ENCODE measurements around the gene HDLBP. TPM values are rescaled to one million over a fixed set of nuclear protein-coding genes. Genes with fewer than 3 reads are reported as not detected.

The HDLBP gene
- total RNA-seq, 4 donors from 2014 or later: 303 to 490 (median 435) TPM

DNA sequence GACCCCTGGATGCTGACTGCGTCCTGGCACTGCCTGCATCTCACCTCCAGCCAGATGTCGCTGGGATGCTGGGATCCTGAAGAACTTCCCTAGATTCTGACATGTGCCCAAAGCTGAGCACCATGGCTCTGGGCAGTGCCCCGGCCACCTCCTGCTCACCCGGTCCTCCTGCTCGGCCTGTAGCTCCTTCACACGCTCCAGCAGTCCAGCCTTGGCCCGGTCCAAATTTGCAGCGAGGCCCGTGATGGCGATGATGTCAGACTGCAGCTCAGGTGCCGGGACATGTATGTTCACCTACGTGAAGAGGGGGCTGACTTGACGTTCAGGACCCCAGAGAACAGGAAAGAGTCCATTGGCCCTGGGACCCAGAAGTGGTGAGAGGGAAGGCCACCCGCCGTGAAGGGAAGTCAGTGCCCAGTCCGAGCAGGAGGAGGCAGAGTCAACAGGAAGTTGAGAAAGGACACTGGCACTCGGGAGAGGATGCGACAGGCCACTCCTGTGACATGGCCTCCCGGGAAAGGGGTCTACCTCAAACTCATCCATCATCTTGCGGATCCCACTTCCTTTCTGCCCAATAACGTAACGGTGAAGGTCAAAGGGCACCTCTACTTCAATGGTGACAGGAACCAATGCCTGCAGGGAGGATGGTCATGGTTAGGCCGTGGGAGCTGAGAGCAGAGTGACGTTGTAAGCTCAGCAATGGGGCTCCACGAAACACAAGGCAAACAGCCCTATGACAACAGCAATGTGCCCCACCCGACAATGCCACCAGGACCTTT is 80.3 kb downstream of the HDLBP start:
- H3K4me1 ChIP-seq: no peaks in the 10 kb centered on the region
- WGBS, 2 donors: 88 to 93% methylated on average over 22 to 26 of the region's 26 CpGs
- no peak overlapping the region for H3K27ac ChIP-seq
- DNase-seq: no peak
- H3K36me3 ChIP-seq: peaks cover 90 to 97% of the 10 kb centered on the region in 2 donors
- H3K4me3 ChIP-seq (replicated peaks in 1 of 3): no peak overlapping the region
- intact Hi-C loops (cut with DNase I): no loop called here
- TF ChIP-seq, protein P1, sequence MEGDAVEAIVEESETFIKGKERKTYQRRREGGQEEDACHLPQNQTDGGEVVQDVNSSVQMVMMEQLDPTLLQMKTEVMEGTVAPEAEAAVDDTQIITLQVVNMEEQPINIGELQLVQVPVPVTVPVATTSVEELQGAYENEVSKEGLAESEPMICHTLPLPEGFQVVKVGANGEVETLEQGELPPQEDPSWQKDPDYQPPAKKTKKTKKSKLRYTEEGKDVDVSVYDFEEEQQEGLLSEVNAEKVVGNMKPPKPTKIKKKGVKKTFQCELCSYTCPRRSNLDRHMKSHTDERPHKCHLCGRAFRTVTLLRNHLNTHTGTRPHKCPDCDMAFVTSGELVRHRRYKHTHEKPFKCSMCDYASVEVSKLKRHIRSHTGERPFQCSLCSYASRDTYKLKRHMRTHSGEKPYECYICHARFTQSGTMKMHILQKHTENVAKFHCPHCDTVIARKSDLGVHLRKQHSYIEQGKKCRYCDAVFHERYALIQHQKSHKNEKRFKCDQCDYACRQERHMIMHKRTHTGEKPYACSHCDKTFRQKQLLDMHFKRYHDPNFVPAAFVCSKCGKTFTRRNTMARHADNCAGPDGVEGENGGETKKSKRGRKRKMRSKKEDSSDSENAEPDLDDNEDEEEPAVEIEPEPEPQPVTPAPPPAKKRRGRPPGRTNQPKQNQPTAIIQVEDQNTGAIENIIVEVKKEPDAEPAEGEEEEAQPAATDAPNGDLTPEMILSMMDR (IDR thresholded peaks at IDR 0.05): no peak
- no peak for TF ChIP-seq POLR2A (IDR thresholded peaks at IDR 0.05)
- no peaks in the 10 kb centered on the region for H3K27me3 ChIP-seq
- no peaks in the 10 kb centered on the region for H3K9me3 ChIP-seq

DNA sequence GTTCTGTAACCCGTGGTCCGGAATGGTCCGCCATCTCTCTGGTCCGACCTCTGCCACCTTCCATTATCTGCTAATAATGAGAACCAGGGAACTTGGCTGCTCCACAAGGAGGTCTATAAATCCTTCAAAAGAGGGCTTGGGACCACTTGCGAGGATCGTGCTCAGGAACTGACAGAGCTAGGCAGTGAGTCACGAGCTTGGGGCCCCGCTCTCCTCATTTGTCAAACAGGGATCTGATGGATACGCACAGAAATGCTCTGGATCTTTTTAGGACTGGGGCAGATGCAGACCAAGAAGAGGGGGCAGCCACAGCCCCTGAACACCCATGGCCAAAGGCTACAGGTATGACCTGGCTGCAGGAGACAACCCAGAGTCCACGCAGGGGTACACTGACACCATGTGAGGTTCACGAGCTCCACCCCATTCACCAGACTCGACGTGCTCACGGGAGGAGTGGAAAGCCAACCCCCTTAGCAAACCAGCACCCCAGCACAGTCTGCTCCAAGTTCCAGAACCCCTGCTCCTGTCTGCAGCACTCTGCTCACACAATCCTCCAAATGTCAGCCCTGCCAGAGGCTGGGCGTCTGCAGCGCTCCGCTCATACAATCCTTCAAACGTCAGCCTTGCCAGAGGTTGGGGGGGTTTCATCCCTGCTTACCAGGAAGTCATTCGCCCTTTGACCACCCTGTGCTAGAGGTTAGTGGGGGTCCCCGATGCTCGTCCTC is 81.2 kb downstream of the HDLBP start:
- Histone ChIP-seq H3K27me3 (no peaks in the 10 kb centered on the region), H3K9me3 (no peaks in the 10 kb centered on the region), H3K27ac (no peak overlapping the region), H3K36me3 (peaks cover 90 to 97% of the 10 kb centered on the region in 2 donors), H3K4me3 (replicated peaks in 1 of 3) (no peak overlapping the region), H3K4me1 (no peaks in the 10 kb centered on the region)
- DNase-seq: no peak
- no peak for TF ChIP-seq POLR2A (IDR thresholded peaks at IDR 0.05)
- TF ChIP-seq, protein P1 (IDR thresholded peaks at IDR 0.05): no peak
- 87 to 94% methylated on average over 16 to 21 of the region's 21 CpGs for WGBS, 2 donors
- intact Hi-C loops (cut with DNase I): no loop called here

DNA sequence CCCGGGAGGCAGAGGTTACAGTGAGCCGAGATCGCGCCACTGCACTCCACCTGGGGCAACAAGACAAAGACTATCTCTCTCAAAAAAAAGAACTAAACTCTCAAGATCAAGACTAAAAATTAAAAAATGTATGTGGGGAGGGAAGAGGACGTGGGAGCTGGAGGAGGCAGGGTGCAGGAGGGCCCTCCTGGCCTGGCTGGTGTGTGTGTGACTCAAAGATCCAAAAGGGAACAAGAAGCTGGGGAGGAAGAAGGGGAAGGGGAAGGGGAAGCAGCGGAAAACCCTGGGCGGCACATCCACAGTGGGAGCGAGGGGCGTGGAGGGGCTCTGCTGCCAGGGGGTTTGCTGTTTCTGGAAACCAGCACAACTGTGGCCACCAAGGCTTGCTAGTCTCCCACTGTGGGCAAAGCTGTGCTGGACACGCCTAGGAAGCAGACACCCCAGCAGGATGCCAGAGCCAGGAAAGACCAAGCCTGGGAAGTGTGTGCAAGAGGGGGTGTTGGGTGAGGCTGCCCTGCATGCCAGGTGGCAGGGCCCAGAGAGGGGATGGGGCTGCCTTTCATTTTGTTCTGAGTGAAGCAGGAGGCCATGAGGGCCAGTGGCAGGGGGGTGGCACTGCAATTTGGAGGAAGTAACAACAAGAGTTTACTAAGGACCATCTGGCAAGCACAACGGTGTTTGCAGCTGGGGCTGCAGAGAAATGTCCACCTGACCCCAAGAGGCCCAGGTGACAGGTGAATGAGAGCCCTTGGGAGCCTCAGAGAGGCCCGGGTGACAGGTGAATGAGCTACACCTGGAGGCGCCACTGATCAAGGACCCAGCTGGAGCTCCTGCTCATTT is 82.5 kb downstream of the HDLBP start:
- Histone ChIP-seq H3K27me3 (no peaks in the 10 kb centered on the region), H3K36me3 (peaks cover 90 to 97% of the 10 kb centered on the region in 2 donors), H3K27ac (no peak overlapping the region), H3K4me1 (no peaks in the 10 kb centered on the region), H3K9me3 (no peaks in the 10 kb centered on the region), H3K4me3 (replicated peaks in 1 of 3) (no peak overlapping the region)
- no peak for DNase-seq
- intact Hi-C loops (cut with DNase I): no loop called here
- TF ChIP-seq POLR2A (IDR thresholded peaks at IDR 0.05): no peak
- TF ChIP-seq, protein P1 (IDR thresholded peaks at IDR 0.05): no peak
- 87 to 89% methylated on average over 13 of the region's 13 CpGs for WGBS, 2 donors

DNA sequence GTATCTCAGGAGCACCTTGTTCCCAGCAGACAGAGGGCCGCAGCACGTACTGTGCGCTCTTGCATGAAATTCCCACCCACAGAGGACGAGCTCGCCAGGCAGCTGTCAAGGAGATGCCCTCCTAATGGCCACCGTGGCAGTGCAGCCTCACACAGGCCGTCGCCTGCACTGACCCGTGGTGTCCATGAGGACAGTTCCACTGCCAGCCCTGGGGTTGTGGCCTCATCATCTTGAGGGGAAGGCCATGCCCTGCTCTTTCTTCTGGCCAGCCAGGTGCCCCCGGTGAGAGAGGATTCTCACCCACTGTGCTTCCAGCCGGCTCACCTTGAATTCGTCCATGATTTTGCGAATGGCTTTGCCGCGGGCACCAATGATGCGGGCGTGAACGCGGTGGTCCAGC is 85.0 kb downstream of the HDLBP start:
- peaks cover 82 to 89% of the 10 kb centered on the region in 2 donors for H3K36me3 ChIP-seq
- 85 to 93% methylated on average over 19 of the region's 19 CpGs for WGBS, 2 donors
- no peaks in the 10 kb centered on the region for H3K9me3 ChIP-seq
- H3K4me3 ChIP-seq (replicated peaks in 1 of 3): no peak overlapping the region
- H3K4me1 ChIP-seq: no peaks in the 10 kb centered on the region
- peak; percentile 19 to 31 for DNase-seq
- TF ChIP-seq POLR2A (IDR thresholded peaks at IDR 0.05): no peak
- TF ChIP-seq, protein P1 (IDR thresholded peaks at IDR 0.05): no peak
- H3K27me3 ChIP-seq: no peaks in the 10 kb centered on the region
- H3K27ac ChIP-seq: no peak overlapping the region
- intact Hi-C loops (cut with DNase I): no loop called here
